Skeletal muscle tissue (tissue), 4 donors: Measurements from ENCODE around the gene NSUN6. TPM values are rescaled to one million over a fixed set of nuclear protein-coding genes. Genes with fewer than 3 reads are reported as not detected.
A peak's percentile ranks its signal among the peaks of the same experiment; 100 is the strongest.

Source experiments
- H3K27ac ChIP-seq: one replicate; pipeline ENCODE4 v1.7.0; 2013; ENCODE audit warnings: mild to moderate bottlenecking, low read depth, low read length, inconsistent platforms
- H3K27me3 ChIP-seq, 3 donors: one replicate each; pipeline ENCODE4 v1.7.0; 2013; ENCODE audit warnings: low read length in 3 of 3; ENCODE audit not compliant: control insufficient read depth in 3 of 3, insufficient read depth in 3 of 3
- H3K36me3 ChIP-seq, 3 donors: one replicate each; pipeline ENCODE4 v1.7.0; 2013; ENCODE audit warnings: low read length in 3 of 3; ENCODE audit not compliant: control insufficient read depth in 3 of 3, insufficient read depth in 3 of 3
- H3K4me1 ChIP-seq, 3 donors: one replicate each; pipeline ENCODE4 v1.7.0; 2013; ENCODE audit warnings: low read length in 3 of 3, mild to moderate bottlenecking in 3 of 3; ENCODE audit not compliant: control insufficient read depth in 3 of 3, insufficient read depth in 3 of 3
- H3K4me3 ChIP-seq, 3 donors: one replicate each; pipeline ENCODE4 v1.7.0; 2013; ENCODE audit warnings: low read length in 3 of 3
- H3K9ac ChIP-seq, 3 donors: one replicate each; pipeline ENCODE4 v1.7.0; 2013; ENCODE audit warnings: low read length in 3 of 3, mild to moderate bottlenecking in 3 of 3, moderate library complexity in 2 of 3, low read depth in 1 of 3
- H3K9me3 ChIP-seq, 3 donors: one replicate each; pipeline ENCODE4 v1.7.0; 2013; ENCODE audit warnings: low read length in 3 of 3; ENCODE audit not compliant: control insufficient read depth in 3 of 3
- total RNA-seq: library from RNA; depleted of rRNA; stranded (reverse); fragments of >200 nt; gene quantifications from one replicate; pipeline ENCODE4 v1.2.3, GENCODE V29; 2014
- donor health status: Osteomylitis.

Gene NSUN6, protein sequence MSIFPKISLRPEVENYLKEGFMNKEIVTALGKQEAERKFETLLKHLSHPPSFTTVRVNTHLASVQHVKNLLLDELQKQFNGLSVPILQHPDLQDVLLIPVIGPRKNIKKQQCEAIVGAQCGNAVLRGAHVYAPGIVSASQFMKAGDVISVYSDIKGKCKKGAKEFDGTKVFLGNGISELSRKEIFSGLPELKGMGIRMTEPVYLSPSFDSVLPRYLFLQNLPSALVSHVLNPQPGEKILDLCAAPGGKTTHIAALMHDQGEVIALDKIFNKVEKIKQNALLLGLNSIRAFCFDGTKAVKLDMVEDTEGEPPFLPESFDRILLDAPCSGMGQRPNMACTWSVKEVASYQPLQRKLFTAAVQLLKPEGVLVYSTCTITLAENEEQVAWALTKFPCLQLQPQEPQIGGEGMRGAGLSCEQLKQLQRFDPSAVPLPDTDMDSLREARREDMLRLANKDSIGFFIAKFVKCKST
- 14.6 TPM for total RNA-seq

- Histone ChIP-seq H3K4me3 (peak within 1 kb of the TSS; percentile 97 to 99 (median 97)), H3K4me1 (peaks cover 8 to 14% (median 9%) of the 10 kb centered on the region in 3 donors), H3K36me3 (peaks cover 0 to 4% (median 2%) of the 10 kb centered on the region in 3 donors), H3K9me3 (no peaks in the 10 kb centered on the region), H3K27me3 (no peaks in the 10 kb centered on the region), H3K9ac (peak within 1 kb of the TSS; percentile 88 to 95 (median 91)), H3K27ac (peak within 1 kb of the TSS; percentile 93)
Observed at GRCh38 chr10:18651324-18652007, at the start of gene NSUN6. NSUN6 (minus strand) TSS chr10:18651587; CDS start chr10:18651203, 384 bp downstream.

- Histone ChIP-seq H3K4me3 (no peak overlapping the region), H3K4me1 (no peaks in the 10 kb centered on the region), H3K27ac (no peak overlapping the region), H3K9ac (no peak overlapping the region), H3K9me3 (peaks cover 0 to 2% (median 0%) of the 10 kb centered on the region in 3 donors), H3K36me3 (no peaks in the 10 kb centered on the region), H3K27me3 (no peaks in the 10 kb centered on the region)
Observed at GRCh38 chr10:18699849-18700840, 48.8 kb upstream of the NSUN6 start.

DNA sequence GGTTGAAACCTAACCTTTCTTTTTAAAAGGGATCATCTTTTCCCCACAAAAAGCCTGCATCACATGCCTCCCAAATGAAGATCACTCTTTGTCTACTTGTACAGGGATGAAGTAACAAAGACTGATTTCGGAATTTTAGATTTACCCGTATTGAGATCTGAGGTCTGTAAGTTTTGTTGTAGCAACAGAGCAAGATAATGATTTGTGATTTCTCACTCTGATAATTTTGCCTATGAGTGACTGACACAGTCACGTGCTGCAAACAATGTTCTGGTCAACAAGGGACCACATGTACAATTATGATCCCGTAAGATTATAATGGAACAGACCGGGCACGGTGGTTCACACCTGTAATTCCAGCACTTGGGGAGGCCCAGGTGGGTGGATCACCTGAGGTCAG lies 39.2 kb upstream of the NSUN6 start:
- Histone ChIP-seq H3K27ac (no peak overlapping the region), H3K27me3 (no peaks in the 10 kb centered on the region), H3K4me1 (no peaks in the 10 kb centered on the region)

GRCh38 chr10:18689498-18689897 lies 38.1 kb upstream of the NSUN6 start:
- Histone ChIP-seq H3K27ac (no peak overlapping the region), H3K4me3 (no peak overlapping the region), H3K4me1 (no peaks in the 10 kb centered on the region), H3K9me3 (no peaks in the 10 kb centered on the region), H3K27me3 (no peaks in the 10 kb centered on the region), H3K36me3 (no peaks in the 10 kb centered on the region), H3K9ac (no peak overlapping the region)

More for the DNA sequence above, 39.2 kb upstream of the NSUN6 start:
- Histone ChIP-seq H3K36me3 (no peaks in the 10 kb centered on the region), H3K4me3 (no peak overlapping the region), H3K9me3 (no peaks in the 10 kb centered on the region), H3K9ac (no peak overlapping the region)

- Histone ChIP-seq H3K36me3 (no peaks in the 10 kb centered on the region), H3K9me3 (no peaks in the 10 kb centered on the region), H3K4me3 (no peak overlapping the region), H3K27me3 (no peaks in the 10 kb centered on the region), H3K4me1 (no peaks in the 10 kb centered on the region), H3K9ac (no peak overlapping the region), H3K27ac (no peak overlapping the region)
Observed at GRCh38 chr10:18687706-18688105, 36.3 kb upstream of the NSUN6 start.

DNA sequence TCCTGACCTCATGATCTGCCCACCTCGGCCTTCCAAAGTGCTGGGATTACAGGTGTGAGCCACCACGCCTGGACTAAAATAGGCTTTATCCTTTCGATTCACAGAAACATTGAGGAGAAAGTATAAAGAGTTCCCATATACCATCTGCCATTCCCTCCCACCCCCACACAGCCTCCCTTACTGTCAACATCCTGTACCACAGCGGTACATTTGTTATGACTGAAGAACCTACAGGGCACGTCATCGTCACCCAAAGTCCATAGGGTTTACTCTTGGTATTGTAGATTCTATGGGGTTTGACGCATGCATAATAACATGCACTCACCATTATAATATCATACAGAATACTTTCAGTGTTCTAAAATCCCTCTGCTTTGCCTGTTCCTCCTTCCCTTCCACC lies 35.8 kb upstream of the NSUN6 start:
- Histone ChIP-seq H3K9me3 (no peaks in the 10 kb centered on the region), H3K4me3 (no peak overlapping the region), H3K27me3 (no peaks in the 10 kb centered on the region), H3K36me3 (no peaks in the 10 kb centered on the region), H3K9ac (no peak overlapping the region), H3K27ac (no peak overlapping the region), H3K4me1 (no peaks in the 10 kb centered on the region)

DNA sequence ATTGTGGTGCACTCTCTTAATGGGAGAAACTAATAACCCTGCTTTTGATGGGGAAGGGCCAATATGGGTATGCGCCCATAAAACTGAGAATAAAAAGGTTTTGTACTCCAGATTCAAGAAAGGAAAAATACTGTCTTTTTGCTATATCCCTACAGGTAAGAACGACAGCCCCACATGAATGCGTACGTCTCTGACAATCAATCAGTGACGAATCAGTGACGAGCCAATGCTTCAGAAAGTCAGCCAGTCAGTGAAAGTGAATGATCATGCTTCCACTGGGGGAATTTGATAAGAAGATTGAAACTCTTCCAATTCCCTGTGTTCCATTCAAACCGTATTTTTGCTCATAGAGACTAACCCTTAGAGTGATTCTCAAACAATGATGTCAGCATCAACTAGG lies 34.2 kb upstream of the NSUN6 start:
- H3K4me1 ChIP-seq = no peaks in the 10 kb centered on the region
- H3K9ac ChIP-seq = no peak overlapping the region
- H3K9me3 ChIP-seq = no peaks in the 10 kb centered on the region
- H3K27me3 ChIP-seq = no peaks in the 10 kb centered on the region
- H3K27ac ChIP-seq = no peak overlapping the region
- H3K36me3 ChIP-seq = no peaks in the 10 kb centered on the region
- H3K4me3 ChIP-seq = no peak overlapping the region

DNA sequence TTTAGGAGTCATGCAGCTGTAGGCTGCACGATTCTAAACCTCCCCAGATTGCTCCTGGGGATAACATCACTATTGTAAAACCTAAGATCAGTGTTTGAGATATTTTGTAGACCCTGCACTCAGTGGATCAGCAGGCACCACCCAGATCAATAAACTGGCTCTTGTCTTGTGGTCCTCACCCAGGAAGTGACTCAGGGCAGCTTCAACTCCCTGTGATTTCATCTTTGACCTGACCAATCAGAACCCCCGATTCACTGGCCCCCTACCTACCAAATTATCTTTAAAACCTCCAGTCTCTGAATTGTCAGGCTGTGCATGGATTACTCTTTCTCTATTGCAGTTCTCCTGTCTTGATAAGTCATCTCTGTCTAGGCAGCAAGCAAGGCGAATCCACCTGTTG lies 33.6 kb upstream of the NSUN6 start:
- Histone ChIP-seq H3K9ac (no peak overlapping the region), H3K27ac (no peak overlapping the region), H3K4me3 (no peak overlapping the region), H3K9me3 (no peaks in the 10 kb centered on the region), H3K27me3 (no peaks in the 10 kb centered on the region), H3K36me3 (no peaks in the 10 kb centered on the region), H3K4me1 (no peaks in the 10 kb centered on the region)

DNA sequence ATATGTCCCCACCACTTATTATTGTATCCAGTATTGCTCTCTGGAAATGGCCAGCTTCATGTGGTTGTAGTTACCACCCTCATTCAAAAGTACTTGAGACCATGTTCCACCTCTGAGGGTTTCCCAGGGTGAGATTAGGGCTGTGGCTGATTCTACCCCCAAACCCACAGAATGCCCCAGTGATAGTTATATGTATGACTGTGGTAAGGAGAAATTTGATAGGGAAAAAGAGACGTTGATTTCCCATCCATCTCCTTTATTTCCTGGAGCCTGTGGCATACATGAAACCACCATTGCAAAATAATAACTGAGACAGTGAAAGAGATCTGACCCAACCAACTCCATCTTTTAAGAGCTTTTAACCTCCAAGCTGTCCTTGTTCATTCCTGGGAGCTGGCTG lies 33.0 kb upstream of the NSUN6 start:
- Histone ChIP-seq H3K36me3 (no peaks in the 10 kb centered on the region), H3K9me3 (no peaks in the 10 kb centered on the region), H3K27me3 (no peaks in the 10 kb centered on the region), H3K9ac (no peak overlapping the region), H3K4me3 (no peak overlapping the region), H3K27ac (no peak overlapping the region), H3K4me1 (no peaks in the 10 kb centered on the region)
